HCT116 (cell line): Measurements from ENCODE around the gene TRERF1. TPM values are rescaled to one million over a fixed set of nuclear protein-coding genes. Genes with fewer than 3 reads are reported as not detected.

Experiments used
- ATAC-seq: fragments of 200-7000 bp; cut with Tn5 transposase; 2 replicates; pipeline ENCODE4 v1.9.1; 2020; ENCODE audit warnings: mild to moderate bottlenecking, moderate library complexity
- BruUV-seq: library from RNA; stranded (reverse); fragments of 400-500 nt; replicated peaks from 2 replicates; lab custom pipeline; 2021; lab: Mats Ljungman, UMichigan
- CTCF ChIA-PET: fragments of 300-600 bp; sonication (Branson Sonifier 250); formaldehyde crosslinking; loops from one replicate; lab custom pipeline; 2021; ENCODE audit warnings: antibody characterized with exemption; lab: Charles Lee
- POLR2A ChIA-PET: fragments of 300-600, 350-600 bp; sonication (Branson Sonifier 250); formaldehyde crosslinking; loops from one replicate; lab custom pipeline; 2021; ENCODE audit warnings: antibody characterized with exemption; lab: Charles Lee
- RAD21 ChIA-PET, 2 experiments: fragments of 300-600 bp; sonication (Branson Sonifier 250); formaldehyde crosslinking; loops; one replicate each; lab custom pipeline; 2023; ENCODE audit warnings: low total read pairs in 2 of 2; ENCODE audit not compliant: uncharacterized antibody in 2 of 2, unreplicated experiment in 2 of 2, low non-redundant PET in 1 of 2; lab: Charles Lee
- DNase-seq: peaks from one replicate; pipeline ENCODE4 v3.0.0-alpha.2; 2010; ENCODE audit warnings: low read depth, low spot score
- H2AFZ ChIP-seq: fragments of 200-600 bp; shearing (Covaris generic), sonication (generic); 2 replicates; pipeline ENCODE4 v1.6.1; 2017; ENCODE audit warnings: low read depth, mixed run types, mixed read lengths, antibody characterized with exemption, low read length; ENCODE audit not compliant: poor library complexity, severe bottlenecking
- H3K27ac ChIP-seq: 2 replicates; pipeline ENCODE4 v1.5.1; 2012; ENCODE audit warnings: low read depth, low read length
- H3K27me3 ChIP-seq: fragments of 200-600 bp; sonication (generic); 2 replicates; pipeline ENCODE4 v1.6.1; 2016; ENCODE audit warnings: mixed run types, low read length, mixed read lengths; ENCODE audit not compliant: insufficient read depth
- H3K36me3 ChIP-seq, 2 experiments: fragments of 200-500 bp in 1 of 2; fragments of 200-600 bp in 1 of 2; sonication (Bioruptor generic) in 1 of 2; sonication (generic) in 1 of 2; 2 replicates each; pipeline versions ENCODE4 v1.5.1 to v1.6.1; 2014 to 2016; ENCODE audit warnings: low read length in 2 of 2, inconsistent platforms in 1 of 2, mixed read lengths in 1 of 2, mixed run types in 1 of 2; ENCODE audit not compliant: insufficient read depth in 2 of 2, control insufficient read depth in 1 of 2
- H3K4me1 ChIP-seq, 2 experiments: fragments of 200-600 bp in 1 of 2; sonication (generic) in 1 of 2; 2 replicates each; pipeline versions ENCODE4 v1.5.1 to v1.6.1; 2012 to 2017; ENCODE audit warnings: low read length in 2 of 2, inconsistent platforms in 1 of 2, mild to moderate bottlenecking in 1 of 2, mixed read lengths in 1 of 2, mixed run types in 1 of 2, moderate library complexity in 1 of 2; ENCODE audit not compliant: insufficient read depth in 2 of 2, control insufficient read depth in 1 of 2
- H3K4me2 ChIP-seq: fragments of 200-600 bp; sonication (generic); 2 replicates; pipeline ENCODE4 v1.6.1; 2017; ENCODE audit warnings: mixed run types, low read length, mixed read lengths
- H3K4me3 ChIP-seq, 2 experiments: fragments of 200-600 bp in 1 of 2; sonication (generic) in 1 of 2; replicated peaks in 1 of 2; 2 replicates each; pipeline ENCODE4 v1.5.1; 2011 to 2016; ENCODE audit warnings: low read length in 2 of 2, control low read depth in 1 of 2, low read depth in 1 of 2, mild to moderate bottlenecking in 1 of 2, mixed read lengths in 1 of 2, mixed run types in 1 of 2
- H3K79me2 ChIP-seq: fragments of 200-600 bp; sonication (generic); 2 replicates; pipeline ENCODE4 v1.6.1; 2017; ENCODE audit warnings: mild to moderate bottlenecking, mixed run types, low read length, moderate library complexity, mixed read lengths; ENCODE audit not compliant: insufficient read depth
- H3K9ac ChIP-seq: fragments of 200-600 bp; sonication (generic); 2 replicates; pipeline ENCODE4 v1.6.1; 2016; ENCODE audit warnings: low read length, mixed read lengths
- H3K9me2 ChIP-seq: fragments of 200-600 bp; sonication (generic), shearing (Covaris generic); 2 replicates; pipeline ENCODE4 v1.6.1; 2017; ENCODE audit warnings: mixed run types, mild to moderate bottlenecking, moderate library complexity; ENCODE audit not compliant: insufficient read depth
- H3K9me3 ChIP-seq, 2 experiments: fragments of 200-500 bp in 1 of 2; fragments of 200-600 bp in 1 of 2; sonication (Bioruptor generic) in 1 of 2; sonication (generic) in 1 of 2; 2 replicates each; pipeline ENCODE4 v1.6.1; 2014 to 2017; ENCODE audit warnings: low read length in 2 of 2, mixed read lengths in 2 of 2, inconsistent platforms in 1 of 2, low read depth in 1 of 2, mild to moderate bottlenecking in 1 of 2, mixed run types in 1 of 2, moderate library complexity in 1 of 2; ENCODE audit not compliant: control insufficient read depth in 1 of 2, insufficient read depth in 1 of 2
- H4K20me1 ChIP-seq: fragments of 200-600 bp; sonication (generic), shearing (Covaris generic); 2 replicates; pipeline ENCODE4 v1.6.1; 2017; ENCODE audit warnings: mixed run types, mild to moderate bottlenecking, moderate library complexity; ENCODE audit not compliant: insufficient read depth
- CEBPB ChIP-seq: IDR thresholded peaks from 2 replicates; pipeline ENCODE4 v1.6.1; 2012; ENCODE audit warnings: low read depth
- EGR1 ChIP-seq: IDR thresholded peaks from 2 replicates; pipeline ENCODE4 v1.6.1; 2012; ENCODE audit warnings: low read depth
- JUND ChIP-seq: IDR thresholded peaks from 2 replicates; pipeline ENCODE4 v1.6.1; 2012
- MAX ChIP-seq: IDR thresholded peaks from 2 replicates; pipeline ENCODE4 v1.6.1; 2012
- POLR2AphosphoS5 ChIP-seq: IDR thresholded peaks from 2 replicates; pipeline ENCODE4 v1.6.1; 2011; ENCODE audit warnings: mild to moderate bottlenecking, low read depth, low read length, moderate library complexity
- RAD21 ChIP-seq: IDR thresholded peaks from 2 replicates; pipeline ENCODE4 v1.6.1; 2012; ENCODE audit warnings: low read depth, mild to moderate bottlenecking
- REST ChIP-seq: IDR thresholded peaks from 2 replicates; pipeline ENCODE4 v1.6.1; 2012; ENCODE audit warnings: low read depth
- SIN3A ChIP-seq: IDR thresholded peaks from 2 replicates; pipeline ENCODE4 v1.6.1; 2012; ENCODE audit warnings: low read depth
- SP1 ChIP-seq: IDR thresholded peaks from 2 replicates; pipeline ENCODE4 v1.6.1; 2012; ENCODE audit warnings: low read depth
- SRF ChIP-seq: IDR thresholded peaks from 2 replicates; pipeline ENCODE4 v1.6.1; 2012; ENCODE audit warnings: low read depth
- TCF7L2 ChIP-seq: IDR thresholded peaks from 2 replicates; pipeline ENCODE4 v1.7.0; 2011; ENCODE audit warnings: borderline replicate concordance, inconsistent platforms; ENCODE audit not compliant: insufficient read depth, insufficient read length; ENCODE audit errors: extremely low read depth
- YY1 ChIP-seq: IDR thresholded peaks from 2 replicates; pipeline ENCODE4 v1.6.1; 2011; ENCODE audit warnings: low read length, low read depth, moderate library complexity, mild to moderate bottlenecking; ENCODE audit not compliant: insufficient replicate concordance; ENCODE audit errors: extremely low read depth
- ZFX ChIP-seq: fragments of 450-650 bp; IDR thresholded peaks from 2 replicates; pipeline ENCODE4 v1.6.1; 2017
- ZNF274 ChIP-seq: fragments of 200-500 bp; sonication (Bioruptor generic); IDR thresholded peaks from 2 replicates; pipeline ENCODE4 v1.6.1; 2014; ENCODE audit warnings: mild to moderate bottlenecking, low read depth, low read length, inconsistent platforms
- intact Hi-C: fragments of 100-400 bp; cut with micrococcal nuclease; formaldehyde crosslinking; loops from 2 replicates; pipeline ENCODE4 v1.10.0; 2022
- total RNA-seq: library from RNA; stranded (reverse); gene quantifications from one replicate; pipeline ENCODE4 v1.2.1, GENCODE V29; 2021; ENCODE audit not compliant: unreplicated experiment

TRERF1 gene
- total RNA-seq, 1 experiment from 2014 or later, result 12.4 TPM

GRCh38 chr6:42271834-42272805, 179.6 kb downstream of the TRERF1 start:
- Histone ChIP-seq H3K36me3 (no peaks in the 10 kb centered on the region), H3K9me3 (no peaks in the 10 kb centered on the region), H3K9ac (no peak overlapping the region), H4K20me1 (no peaks in the 10 kb centered on the region), H3K27ac (no peak overlapping the region), H3K27me3 (no peaks in the 10 kb centered on the region), H3K79me2 (no peaks in the 10 kb centered on the region), H3K4me2 (no peak overlapping the region), H3K9me2 (no peaks in the 10 kb centered on the region), H3K4me3 (no peak overlapping the region), H3K4me1 (no peaks in the 10 kb centered on the region), H2AFZ (no peak overlapping the region)
- ATAC-seq (no peak), DNase-seq (no peak)
- intact Hi-C loops, result no loop called here
- ChIA-PET POLR2A (no interaction called here), RAD21 (no interaction called here), CTCF (no interaction called here)
- no TSS peak for BruUV-seq
- TF ChIP-seq JUND (no peak), SRF (no peak), RAD21 (no peak), POLR2AphosphoS5 (no peak), SP1 (no peak), TCF7L2 (no peak), REST (no peak), MAX (no peak), CEBPB (no peak), SIN3A (no peak), ZFX (no peak), ZNF274 (no peak), EGR1 (no peak), YY1 (no peak)
